NB4 (cell line): ENCODE measurements around the gene CHRNG.

Experiments
- TF ChIP-seq, protein P1 (sequence below): IDR thresholded peaks from one replicate; pipeline ENCODE4 v1.5.1; 2012; ENCODE audit warnings: low read depth, low read length
- TF ChIP-seq, protein P2 (sequence below): IDR thresholded peaks from 2 replicates; pipeline ENCODE4 v1.6.1; 2011; ENCODE audit warnings: low read depth, low read length

DNA sequence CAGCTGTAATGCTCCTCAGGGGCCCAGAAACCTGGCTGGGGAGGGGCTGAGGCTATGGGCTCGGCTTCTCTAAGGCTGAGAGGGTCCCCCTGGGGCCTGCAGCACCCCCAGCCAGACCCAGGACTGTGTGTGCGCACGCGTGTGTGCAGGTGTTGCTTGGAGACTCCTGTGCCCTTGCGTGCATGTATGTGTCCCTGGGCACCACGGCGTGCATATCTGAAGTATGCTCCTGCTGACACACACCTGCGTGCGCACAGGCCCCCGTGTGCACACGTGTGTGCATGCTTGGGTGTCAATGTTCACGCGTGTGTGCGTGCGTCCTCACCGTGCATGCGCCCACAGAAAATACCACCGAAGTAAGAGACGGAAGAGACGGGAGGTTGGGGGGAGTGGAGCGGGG lies 37.0 kb upstream of the CHRNG start:
- TF ChIP-seq, protein P1, sequence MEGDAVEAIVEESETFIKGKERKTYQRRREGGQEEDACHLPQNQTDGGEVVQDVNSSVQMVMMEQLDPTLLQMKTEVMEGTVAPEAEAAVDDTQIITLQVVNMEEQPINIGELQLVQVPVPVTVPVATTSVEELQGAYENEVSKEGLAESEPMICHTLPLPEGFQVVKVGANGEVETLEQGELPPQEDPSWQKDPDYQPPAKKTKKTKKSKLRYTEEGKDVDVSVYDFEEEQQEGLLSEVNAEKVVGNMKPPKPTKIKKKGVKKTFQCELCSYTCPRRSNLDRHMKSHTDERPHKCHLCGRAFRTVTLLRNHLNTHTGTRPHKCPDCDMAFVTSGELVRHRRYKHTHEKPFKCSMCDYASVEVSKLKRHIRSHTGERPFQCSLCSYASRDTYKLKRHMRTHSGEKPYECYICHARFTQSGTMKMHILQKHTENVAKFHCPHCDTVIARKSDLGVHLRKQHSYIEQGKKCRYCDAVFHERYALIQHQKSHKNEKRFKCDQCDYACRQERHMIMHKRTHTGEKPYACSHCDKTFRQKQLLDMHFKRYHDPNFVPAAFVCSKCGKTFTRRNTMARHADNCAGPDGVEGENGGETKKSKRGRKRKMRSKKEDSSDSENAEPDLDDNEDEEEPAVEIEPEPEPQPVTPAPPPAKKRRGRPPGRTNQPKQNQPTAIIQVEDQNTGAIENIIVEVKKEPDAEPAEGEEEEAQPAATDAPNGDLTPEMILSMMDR: no peak
- TF ChIP-seq, protein P2, sequence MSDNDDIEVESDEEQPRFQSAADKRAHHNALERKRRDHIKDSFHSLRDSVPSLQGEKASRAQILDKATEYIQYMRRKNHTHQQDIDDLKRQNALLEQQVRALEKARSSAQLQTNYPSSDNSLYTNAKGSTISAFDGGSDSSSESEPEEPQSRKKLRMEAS: no peak
